Parathyroid adenoma (tissue), 2 donors: Measurements from ENCODE around the gene IL3.

ENCODE experiments used
- H2AFZ ChIP-seq: fragments of 300-600 bp; sonication (generic); one replicate; pipeline ENCODE4 v1.7.0; 2017; ENCODE audit warnings: antibody characterized with exemption, mild to moderate bottlenecking
- H3K27ac ChIP-seq: fragments of 300-600 bp; sonication (generic); one replicate; pipeline ENCODE4 v1.7.0; 2017
- H3K27me3 ChIP-seq: fragments of 300-600 bp; sonication (generic); one replicate; pipeline ENCODE4 v1.7.0; 2017; ENCODE audit warnings: low read length; ENCODE audit not compliant: control insufficient read depth, insufficient read depth
- H3K36me3 ChIP-seq: fragments of 300-600 bp; sonication (generic); one replicate; pipeline ENCODE4 v1.7.0; 2017; ENCODE audit warnings: low read length; ENCODE audit not compliant: control insufficient read depth, insufficient read depth
- H3K4me1 ChIP-seq: fragments of 300-600 bp; sonication (generic); one replicate; pipeline ENCODE4 v1.7.0; 2017; ENCODE audit warnings: control low read depth
- H3K4me2 ChIP-seq: fragments of 300-600 bp; sonication (generic); one replicate; pipeline ENCODE4 v1.7.0; 2017; ENCODE audit warnings: low read length
- H3K4me3 ChIP-seq: fragments of 300-600 bp; sonication (generic); one replicate; pipeline ENCODE4 v1.7.0; 2017; ENCODE audit warnings: low read depth, low read length
- H3K79me2 ChIP-seq: fragments of 300-600 bp; sonication (generic); one replicate; pipeline ENCODE4 v1.7.0; 2017; ENCODE audit warnings: control low read depth
- H3K9ac ChIP-seq: fragments of 300-600 bp; sonication (generic); one replicate; pipeline ENCODE4 v1.7.0; 2017; ENCODE audit warnings: mild to moderate bottlenecking
- H3K9me3 ChIP-seq: fragments of 300-600 bp; sonication (generic); one replicate; pipeline ENCODE4 v1.7.0; 2017; ENCODE audit warnings: low read length; ENCODE audit not compliant: control insufficient read depth
- TF ChIP-seq, protein P1 (sequence below): fragments of 300-600 bp; sonication (generic); IDR thresholded peaks from one replicate; pipeline ENCODE4 v1.7.0; 2017; ENCODE audit warnings: antibody characterized with exemption, mild to moderate bottlenecking
- donor health status: primary hyperparathyroidism.

Gene IL3

GRCh38 chr5:132072528-132072927 lies 12.1 kb downstream of the IL3 start:
- H3K27ac ChIP-seq, result no peak overlapping the region
- no peaks in the 10 kb centered on the region for H3K79me2 ChIP-seq
- H3K9ac ChIP-seq, result no peak overlapping the region
- H3K4me3 ChIP-seq, result no peak overlapping the region
- no peaks in the 10 kb centered on the region for H3K9me3 ChIP-seq
- H3K4me1 ChIP-seq, result no peaks in the 10 kb centered on the region
- TF ChIP-seq, protein P1, sequence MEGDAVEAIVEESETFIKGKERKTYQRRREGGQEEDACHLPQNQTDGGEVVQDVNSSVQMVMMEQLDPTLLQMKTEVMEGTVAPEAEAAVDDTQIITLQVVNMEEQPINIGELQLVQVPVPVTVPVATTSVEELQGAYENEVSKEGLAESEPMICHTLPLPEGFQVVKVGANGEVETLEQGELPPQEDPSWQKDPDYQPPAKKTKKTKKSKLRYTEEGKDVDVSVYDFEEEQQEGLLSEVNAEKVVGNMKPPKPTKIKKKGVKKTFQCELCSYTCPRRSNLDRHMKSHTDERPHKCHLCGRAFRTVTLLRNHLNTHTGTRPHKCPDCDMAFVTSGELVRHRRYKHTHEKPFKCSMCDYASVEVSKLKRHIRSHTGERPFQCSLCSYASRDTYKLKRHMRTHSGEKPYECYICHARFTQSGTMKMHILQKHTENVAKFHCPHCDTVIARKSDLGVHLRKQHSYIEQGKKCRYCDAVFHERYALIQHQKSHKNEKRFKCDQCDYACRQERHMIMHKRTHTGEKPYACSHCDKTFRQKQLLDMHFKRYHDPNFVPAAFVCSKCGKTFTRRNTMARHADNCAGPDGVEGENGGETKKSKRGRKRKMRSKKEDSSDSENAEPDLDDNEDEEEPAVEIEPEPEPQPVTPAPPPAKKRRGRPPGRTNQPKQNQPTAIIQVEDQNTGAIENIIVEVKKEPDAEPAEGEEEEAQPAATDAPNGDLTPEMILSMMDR, result no peak
- H3K36me3 ChIP-seq, result no peaks in the 10 kb centered on the region
- H2AFZ ChIP-seq, result no peak overlapping the region
- H3K4me2 ChIP-seq, result no peak overlapping the region
- H3K27me3 ChIP-seq, result no peaks in the 10 kb centered on the region

GRCh38 chr5:132073231-132074013 lies 13.0 kb downstream of the IL3 start, which contains the start of gene CSF2:
TSS of gene CSF2 (plus strand) at chr5:132073789. CDS start at chr5:132073824, 35 bp downstream.
- H3K4me1 ChIP-seq, result no peaks in the 10 kb centered on the region
- TF ChIP-seq, protein P1, result no peak
- no peak within 1 kb of the TSS for H3K27ac ChIP-seq
- no peaks in the 10 kb centered on the region for H3K27me3 ChIP-seq
- no peaks in the 10 kb centered on the region for H3K9me3 ChIP-seq
- H3K9ac ChIP-seq, result no peak within 1 kb of the TSS
- no peaks in the 10 kb centered on the region for H3K79me2 ChIP-seq
- no peaks in the 10 kb centered on the region for H3K36me3 ChIP-seq
- no peak within 1 kb of the TSS for H2AFZ ChIP-seq
- H3K4me3 ChIP-seq, result no peak within 1 kb of the TSS
- H3K4me2 ChIP-seq, result no peak within 1 kb of the TSS

GRCh38 chr5:132074091-132074771 lies 13.8 kb downstream of the IL3 start:
- H3K4me2 ChIP-seq, result no peak overlapping the region
- no peaks in the 10 kb centered on the region for H3K36me3 ChIP-seq
- TF ChIP-seq, protein P1, result no peak
- H3K9me3 ChIP-seq, result no peaks in the 10 kb centered on the region
- no peak overlapping the region for H3K27ac ChIP-seq
- H3K79me2 ChIP-seq, result no peaks in the 10 kb centered on the region
- H3K4me1 ChIP-seq, result no peaks in the 10 kb centered on the region
- no peaks in the 10 kb centered on the region for H3K27me3 ChIP-seq
- no peak overlapping the region for H2AFZ ChIP-seq
- no peak overlapping the region for H3K9ac ChIP-seq
- no peak overlapping the region for H3K4me3 ChIP-seq

- H3K27ac ChIP-seq, result no peak overlapping the region
- no peaks in the 10 kb centered on the region for H3K79me2 ChIP-seq
- H3K4me3 ChIP-seq, result no peak overlapping the region
- no peak overlapping the region for H3K9ac ChIP-seq
- H3K4me2 ChIP-seq, result no peak overlapping the region
- H3K36me3 ChIP-seq, result no peaks in the 10 kb centered on the region
- H3K27me3 ChIP-seq, result no peaks in the 10 kb centered on the region
- no peak overlapping the region for H2AFZ ChIP-seq
- no peaks in the 10 kb centered on the region for H3K4me1 ChIP-seq
- H3K9me3 ChIP-seq, result no peaks in the 10 kb centered on the region
- TF ChIP-seq, protein P1, result no peak
These were observed 14.6 kb downstream of the IL3 start for GRCh38 chr5:132074772-132075718.
